ENCODE results near the gene SEPHS1. TPM values are rescaled to one million over a fixed set of nuclear protein-coding genes. Genes with fewer than 3 reads are reported as not detected.

SEPHS1 gene
- total RNA-seq, 4 donors from 2014 or later, result 28.9 to 41.3 (median 37.9) TPM

DNA sequence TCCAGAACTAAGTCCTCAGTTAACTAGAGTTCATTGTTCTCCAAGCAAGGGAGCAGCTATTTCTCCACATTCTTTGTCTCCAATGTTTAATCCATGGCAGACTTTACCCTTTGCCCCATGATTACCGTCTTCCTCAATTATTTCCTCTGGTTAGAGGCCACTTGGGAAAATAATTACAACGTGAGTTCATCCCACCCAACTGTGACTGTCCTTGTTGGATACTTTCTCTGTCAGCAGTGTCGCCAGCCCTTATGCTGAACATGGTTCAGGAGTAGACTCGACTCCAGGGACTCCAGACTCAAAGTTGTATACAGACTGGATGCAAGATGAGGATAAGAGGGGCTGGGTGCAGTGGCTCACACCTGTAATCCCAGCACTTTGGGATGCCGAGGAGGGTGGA is 17.1 kb upstream of the SEPHS1 start:
- DNase-seq (ENCODE audit: low spot score), result no peak
- TF ChIP-seq, protein P1, sequence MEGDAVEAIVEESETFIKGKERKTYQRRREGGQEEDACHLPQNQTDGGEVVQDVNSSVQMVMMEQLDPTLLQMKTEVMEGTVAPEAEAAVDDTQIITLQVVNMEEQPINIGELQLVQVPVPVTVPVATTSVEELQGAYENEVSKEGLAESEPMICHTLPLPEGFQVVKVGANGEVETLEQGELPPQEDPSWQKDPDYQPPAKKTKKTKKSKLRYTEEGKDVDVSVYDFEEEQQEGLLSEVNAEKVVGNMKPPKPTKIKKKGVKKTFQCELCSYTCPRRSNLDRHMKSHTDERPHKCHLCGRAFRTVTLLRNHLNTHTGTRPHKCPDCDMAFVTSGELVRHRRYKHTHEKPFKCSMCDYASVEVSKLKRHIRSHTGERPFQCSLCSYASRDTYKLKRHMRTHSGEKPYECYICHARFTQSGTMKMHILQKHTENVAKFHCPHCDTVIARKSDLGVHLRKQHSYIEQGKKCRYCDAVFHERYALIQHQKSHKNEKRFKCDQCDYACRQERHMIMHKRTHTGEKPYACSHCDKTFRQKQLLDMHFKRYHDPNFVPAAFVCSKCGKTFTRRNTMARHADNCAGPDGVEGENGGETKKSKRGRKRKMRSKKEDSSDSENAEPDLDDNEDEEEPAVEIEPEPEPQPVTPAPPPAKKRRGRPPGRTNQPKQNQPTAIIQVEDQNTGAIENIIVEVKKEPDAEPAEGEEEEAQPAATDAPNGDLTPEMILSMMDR (IDR thresholded peaks at IDR 0.05), result no peak
- no peak for ATAC-seq (ENCODE audit: low FRiP score)

GRCh38 chr10:13360587-13360986 is 12.5 kb upstream of the SEPHS1 start:
- TF ChIP-seq, protein P1 (IDR thresholded peaks at IDR 0.05), result no peak
- ATAC-seq (ENCODE audit: low FRiP score) (no peak), DNase-seq (ENCODE audit: low spot score) (no peak)

DNA sequence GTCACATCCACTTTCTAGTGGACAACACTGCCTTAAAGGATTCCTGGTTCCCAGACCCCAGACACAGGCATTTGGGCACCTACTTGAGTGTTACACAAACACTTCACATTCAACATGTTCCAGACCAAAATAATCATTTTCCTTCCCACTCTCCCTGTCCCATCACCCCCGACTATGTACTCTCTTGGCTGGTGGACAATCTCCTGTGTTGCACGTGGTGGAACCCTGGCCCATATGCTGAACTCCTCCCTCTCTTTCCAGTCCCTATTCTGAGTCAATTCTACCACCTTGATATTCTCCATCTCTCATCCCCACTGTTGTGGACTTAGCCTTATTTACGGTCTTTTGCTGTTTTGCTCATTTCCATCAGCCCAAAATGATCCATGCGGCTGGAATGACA is 8.3 kb upstream of the SEPHS1 start:
- TF ChIP-seq, protein P1 (IDR thresholded peaks at IDR 0.05), result no peak
- DNase-seq (ENCODE audit: low spot score) (no peak), ATAC-seq (ENCODE audit: low FRiP score) (no peak)

- DNase-seq (ENCODE audit: low spot score) (no peak), ATAC-seq (ENCODE audit: low FRiP score) (no peak)
- TF ChIP-seq, protein P1 (IDR thresholded peaks at IDR 0.05), result no peak
These were observed 6.7 kb upstream of the SEPHS1 start for GRCh38 chr10:13354783-13355182.

DNA sequence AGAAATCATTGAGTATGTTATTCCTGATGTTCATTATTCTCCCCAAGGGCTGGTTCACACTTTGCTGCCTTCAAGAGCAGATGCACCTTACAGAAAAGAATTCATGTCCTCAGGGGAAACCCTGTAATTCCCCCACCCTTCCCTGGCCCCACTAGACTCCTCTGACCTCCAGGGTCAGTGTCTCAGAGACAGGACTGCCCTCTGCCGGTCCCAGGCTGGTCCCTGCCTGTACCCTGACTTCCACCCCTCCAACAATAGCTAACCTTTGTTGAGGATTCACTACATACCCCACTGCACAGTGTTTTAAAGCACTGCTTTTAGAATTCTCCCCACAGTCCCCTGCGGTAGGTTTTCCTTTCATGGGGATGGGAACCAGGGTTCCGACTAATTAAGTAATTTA is 4.4 kb upstream of the SEPHS1 start:
- DNase-seq (ENCODE audit: low spot score) (no peak), ATAC-seq (ENCODE audit: low FRiP score) (no peak)
- TF ChIP-seq, protein P1 (IDR thresholded peaks at IDR 0.05), result no peak

GRCh38 chr10:13351340-13351915 is 3.3 kb upstream of the SEPHS1 start:
- TF ChIP-seq, protein P1 (IDR thresholded peaks at IDR 0.05), result no peak
- no peak for DNase-seq (ENCODE audit: low spot score)
- ATAC-seq (ENCODE audit: low FRiP score), result no peak

DNA sequence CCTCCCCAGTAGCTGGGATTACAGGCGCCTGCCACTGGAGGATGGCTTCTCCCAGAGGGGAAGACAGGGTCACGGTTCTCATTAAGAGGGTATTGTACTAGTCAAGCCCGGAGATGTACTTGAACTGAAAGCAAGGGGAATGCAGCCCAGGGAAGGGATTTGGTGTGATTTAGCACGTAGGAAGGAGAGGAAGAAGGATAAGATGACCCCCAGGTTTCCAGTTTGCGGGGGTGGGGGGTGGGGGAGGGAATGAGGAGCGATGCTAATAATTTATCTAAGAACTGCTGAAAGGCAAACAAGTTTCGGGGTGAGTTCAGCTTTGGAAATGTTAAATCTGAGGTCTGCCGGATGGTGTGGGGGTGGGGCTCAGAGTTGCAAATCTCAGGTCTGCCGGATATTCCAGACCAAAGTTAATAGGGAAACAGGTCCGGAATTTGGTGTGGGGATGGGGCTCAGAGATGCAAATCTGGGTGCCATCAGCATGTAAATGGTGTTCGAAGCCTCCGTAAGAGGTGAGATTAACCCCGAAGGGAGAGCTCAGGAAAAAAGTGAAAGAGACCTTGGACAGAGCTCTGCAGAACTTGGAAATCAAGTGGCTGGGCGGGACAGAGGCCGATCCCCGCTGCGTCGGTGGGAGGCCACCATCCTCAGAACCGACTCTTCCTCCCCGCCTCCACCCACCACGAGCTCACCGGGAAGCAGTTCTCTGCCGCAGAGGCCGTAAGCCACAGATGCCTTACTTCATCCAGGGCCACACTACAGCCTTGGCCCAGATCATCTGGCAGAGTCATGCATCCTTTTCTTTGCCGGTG is 1.6 kb upstream of the SEPHS1 start:
- no peak for DNase-seq (ENCODE audit: low spot score)

More for the DNA sequence above, 1.6 kb upstream of the SEPHS1 start:
- peak; percentile 13 for ATAC-seq (ENCODE audit: low FRiP score)
- TF ChIP-seq, protein P1 (IDR thresholded peaks at IDR 0.05), result no peak

Measured in omental fat pad (tissue), 4 donors.